CD4-positive, alpha-beta T cell treated with Interleukin-17A for 1 hour (primary cell): ENCODE results near the gene FANCC.

Experiments used
- DNase-seq: peaks from one replicate; pipeline ENCODE4 v3.0.0-alpha.2; 2020

FANCC gene

GRCh38 chr9:95185956-95186355, 131.6 kb downstream of the FANCC start:
- DNase-seq, result no peak

GRCh38 chr9:95182854-95183563, 134.5 kb downstream of the FANCC start:
- DNase-seq, result no peak

GRCh38 chr9:95181835-95182234, 135.7 kb downstream of the FANCC start:
- no peak for DNase-seq

GRCh38 chr9:95181226-95181818, 136.2 kb downstream of the FANCC start:
- peak; percentile 34 for DNase-seq

- no peak for DNase-seq
Measured at GRCh38 chr9:95177617-95178016, 139.9 kb downstream of the FANCC start.

- no peak for DNase-seq
Measured at GRCh38 chr9:95176755-95177319, 140.7 kb downstream of the FANCC start.

GRCh38 chr9:95175523-95175922, 142.0 kb downstream of the FANCC start:
- no peak for DNase-seq

GRCh38 chr9:95174038-95174437, 143.5 kb downstream of the FANCC start:
- no peak for DNase-seq

GRCh38 chr9:95171596-95171995, 145.9 kb downstream of the FANCC start:
- DNase-seq, result no peak

GRCh38 chr9:95171001-95171400, 146.5 kb downstream of the FANCC start:
- no peak for DNase-seq

GRCh38 chr9:95167998-95168397, 149.5 kb downstream of the FANCC start:
- DNase-seq, result peak; percentile 67

GRCh38 chr9:95165004-95165403, 152.5 kb downstream of the FANCC start:
- DNase-seq, result no peak

- DNase-seq, result no peak
Measured at GRCh38 chr9:95157481-95158151, 159.9 kb downstream of the FANCC start.

- no peak for DNase-seq
Measured at GRCh38 chr9:95156074-95156473, 161.4 kb downstream of the FANCC start.

- DNase-seq, result no peak
Measured at GRCh38 chr9:95155220-95155619, 162.3 kb downstream of the FANCC start.

GRCh38 chr9:95150903-95151302, 166.6 kb downstream of the FANCC start:
- DNase-seq, result no peak

- no peak for DNase-seq
Measured at GRCh38 chr9:95148208-95148520, 169.3 kb downstream of the FANCC start.

GRCh38 chr9:95147452-95148207, 169.9 kb downstream of the FANCC start:
- no peak for DNase-seq

- DNase-seq, result no peak
Measured at GRCh38 chr9:95143591-95144561, 173.6 kb downstream of the FANCC start.

GRCh38 chr9:95142728-95143127, 174.8 kb downstream of the FANCC start:
- no peak for DNase-seq

GRCh38 chr9:95142315-95142714, 175.2 kb downstream of the FANCC start:
- DNase-seq, result no peak

GRCh38 chr9:95140821-95141220, 176.7 kb downstream of the FANCC start:
- DNase-seq, result no peak
